Measurements from ENCODE around the gene BMX.

The BMX gene

DNA sequence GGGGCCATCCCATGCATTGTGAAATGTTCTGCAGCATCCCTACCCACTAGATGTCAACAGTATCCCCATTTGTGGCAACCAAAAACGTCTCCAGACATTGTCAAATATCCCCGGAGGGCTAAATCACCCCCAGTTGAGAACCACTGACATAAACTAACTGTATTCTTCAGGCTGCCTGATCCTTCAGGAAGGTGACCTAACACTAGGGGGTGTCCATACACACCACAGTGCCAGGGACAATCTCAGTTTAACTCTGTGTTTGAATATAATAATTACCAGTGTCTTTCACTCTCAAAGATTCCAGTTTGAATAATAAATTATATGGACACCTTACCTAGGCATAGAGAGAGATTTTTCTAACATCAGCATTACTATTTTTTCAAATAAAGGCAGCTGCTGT, 93.8 kb downstream of the BMX start:
- TF ChIP-seq, protein P1, sequence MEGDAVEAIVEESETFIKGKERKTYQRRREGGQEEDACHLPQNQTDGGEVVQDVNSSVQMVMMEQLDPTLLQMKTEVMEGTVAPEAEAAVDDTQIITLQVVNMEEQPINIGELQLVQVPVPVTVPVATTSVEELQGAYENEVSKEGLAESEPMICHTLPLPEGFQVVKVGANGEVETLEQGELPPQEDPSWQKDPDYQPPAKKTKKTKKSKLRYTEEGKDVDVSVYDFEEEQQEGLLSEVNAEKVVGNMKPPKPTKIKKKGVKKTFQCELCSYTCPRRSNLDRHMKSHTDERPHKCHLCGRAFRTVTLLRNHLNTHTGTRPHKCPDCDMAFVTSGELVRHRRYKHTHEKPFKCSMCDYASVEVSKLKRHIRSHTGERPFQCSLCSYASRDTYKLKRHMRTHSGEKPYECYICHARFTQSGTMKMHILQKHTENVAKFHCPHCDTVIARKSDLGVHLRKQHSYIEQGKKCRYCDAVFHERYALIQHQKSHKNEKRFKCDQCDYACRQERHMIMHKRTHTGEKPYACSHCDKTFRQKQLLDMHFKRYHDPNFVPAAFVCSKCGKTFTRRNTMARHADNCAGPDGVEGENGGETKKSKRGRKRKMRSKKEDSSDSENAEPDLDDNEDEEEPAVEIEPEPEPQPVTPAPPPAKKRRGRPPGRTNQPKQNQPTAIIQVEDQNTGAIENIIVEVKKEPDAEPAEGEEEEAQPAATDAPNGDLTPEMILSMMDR (IDR thresholded peaks at IDR 0.05), result peak; percentile 20; the same call in 1 of the 2 replicates
- no peak for TF ChIP-seq ZFX (IDR thresholded peaks at IDR 0.05; ENCODE audit: borderline replicate concordance)

DNA sequence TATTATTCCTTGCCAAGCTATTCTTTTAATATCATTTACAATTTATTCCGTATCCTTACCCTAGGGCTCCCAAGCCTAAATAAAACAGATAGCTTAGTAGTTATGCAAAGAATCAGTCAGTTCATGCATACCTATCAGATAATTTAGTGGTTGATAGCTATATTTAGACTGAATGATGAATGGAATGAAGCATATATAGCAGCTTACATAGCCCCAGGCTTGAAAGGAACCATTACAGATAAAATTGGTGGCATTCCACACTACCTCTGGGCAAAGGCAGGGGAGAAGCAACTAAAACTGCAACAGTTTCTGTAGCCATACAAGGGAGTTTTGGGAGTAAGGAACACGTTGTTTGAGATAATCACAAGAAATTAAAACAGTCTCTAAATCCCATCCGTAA, 97.4 kb downstream of the BMX start:
- H3K27ac ChIP-seq, result no peak overlapping the region
- TF ChIP-seq ZFX (IDR thresholded peaks at IDR 0.05; ENCODE audit: borderline replicate concordance), result no peak
- TF ChIP-seq, protein P1 (IDR thresholded peaks at IDR 0.05), result no peak

More for the DNA sequence above, 93.8 kb downstream of the BMX start:
- no peak overlapping the region for H3K27ac ChIP-seq

DNA sequence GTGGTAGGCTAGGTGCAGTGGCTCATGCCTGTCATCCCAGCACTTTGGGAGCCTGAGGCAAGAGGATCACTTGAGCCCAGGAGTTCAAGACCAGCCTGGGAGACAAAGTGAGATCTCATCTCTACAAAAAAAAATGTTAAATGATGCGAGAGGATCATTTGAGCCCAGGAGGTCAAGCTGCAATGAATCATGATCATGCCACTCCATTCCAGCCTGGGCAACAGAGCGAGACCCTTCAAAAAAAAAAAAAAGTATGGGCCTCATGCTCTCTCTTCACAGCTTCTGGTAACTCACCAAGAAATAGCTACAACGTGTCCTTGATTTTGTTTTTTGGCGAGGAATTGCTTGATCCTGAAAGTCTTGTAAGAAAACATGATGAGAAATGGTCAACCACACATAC, 98.9 kb downstream of the BMX start:
- H3K27ac ChIP-seq, result no peak overlapping the region
- TF ChIP-seq ZFX (IDR thresholded peaks at IDR 0.05; ENCODE audit: borderline replicate concordance), result no peak
- TF ChIP-seq, protein P1 (IDR thresholded peaks at IDR 0.05), result no peak

DNA sequence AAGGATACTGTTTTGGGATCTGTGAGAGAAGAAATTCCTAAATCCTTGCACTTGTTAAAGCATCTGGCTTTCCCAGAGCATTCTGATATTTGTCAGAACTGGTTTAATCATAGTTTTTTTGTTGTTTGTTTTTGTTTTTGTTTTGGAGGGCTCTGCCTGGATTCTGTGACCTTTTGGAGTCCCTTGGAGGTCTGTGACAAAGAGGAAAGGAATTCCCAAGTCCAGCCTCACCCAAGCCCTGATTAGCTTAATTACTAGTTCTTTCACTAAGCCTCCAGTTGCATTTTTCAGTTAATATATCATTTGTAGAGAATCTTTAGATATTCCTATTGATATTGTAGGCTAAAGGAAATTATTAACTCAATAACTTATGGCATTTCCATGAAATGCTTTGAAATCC, 99.4 kb downstream of the BMX start:
- TF ChIP-seq, protein P1 (IDR thresholded peaks at IDR 0.05), result no peak
- TF ChIP-seq ZFX (IDR thresholded peaks at IDR 0.05; ENCODE audit: borderline replicate concordance), result no peak
- H3K27ac ChIP-seq, result no peak overlapping the region

DNA sequence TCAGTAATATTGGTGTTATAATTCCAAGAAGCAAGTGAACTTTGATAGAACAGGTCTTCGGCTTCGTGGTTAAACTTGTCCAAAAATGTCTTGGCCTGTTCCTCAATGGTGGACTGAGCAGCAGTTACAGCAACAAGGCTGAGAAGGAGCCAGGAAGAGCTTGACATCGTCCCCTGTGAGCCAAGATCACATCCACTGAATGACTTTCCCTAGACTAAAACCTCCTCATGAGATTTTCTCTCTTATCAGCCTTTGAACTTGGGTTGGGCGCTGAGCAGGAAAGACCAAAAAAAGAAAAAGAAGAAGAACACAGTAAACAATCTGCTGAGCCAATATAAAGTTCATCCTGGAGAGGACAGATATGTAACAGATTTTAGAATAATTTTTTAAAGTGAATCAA, 100.1 kb downstream of the BMX start, which contains the start of gene ACE2:
Gene ACE2 (minus strand): TSS at position 216 of the 400 bp plus-strand sequence. CDS start 49 bp downstream, at position 167.
- no peak for TF ChIP-seq ZFX (IDR thresholded peaks at IDR 0.05; ENCODE audit: borderline replicate concordance)
- TF ChIP-seq, protein P1 (IDR thresholded peaks at IDR 0.05), result no peak
- H3K27ac ChIP-seq, result no peak within 1 kb of the TSS

GRCh38 chrX:15601932-15602331, 101.3 kb downstream of the BMX start:
- no peak overlapping the region for H3K27ac ChIP-seq
- TF ChIP-seq, protein P1 (IDR thresholded peaks at IDR 0.05), result no peak
- no peak for TF ChIP-seq ZFX (IDR thresholded peaks at IDR 0.05; ENCODE audit: borderline replicate concordance)

DNA sequence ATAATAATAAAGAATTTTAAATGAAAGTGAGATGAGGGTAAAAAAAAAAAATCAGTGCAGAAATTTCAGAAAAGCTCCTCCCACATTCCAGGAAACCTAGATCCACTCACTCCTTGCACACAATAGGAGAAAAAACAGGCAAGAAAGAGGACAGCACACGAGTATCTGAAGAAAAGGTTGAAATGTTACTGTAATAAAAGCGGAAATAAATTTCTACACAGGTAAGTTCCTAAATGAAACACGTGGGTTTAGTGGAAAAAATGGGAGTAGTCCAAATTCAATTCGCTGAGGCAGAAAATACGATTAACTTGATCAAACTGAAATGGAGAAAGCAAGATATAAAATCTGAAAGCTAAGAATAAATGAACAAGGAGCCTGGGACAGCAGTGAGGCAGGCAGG, 102.2 kb downstream of the BMX start:
- H3K27ac ChIP-seq, result no peak overlapping the region
- TF ChIP-seq, protein P1 (IDR thresholded peaks at IDR 0.05), result no peak
- no peak for TF ChIP-seq ZFX (IDR thresholded peaks at IDR 0.05; ENCODE audit: borderline replicate concordance)
